GM19395 (cell line): ENCODE results near the gene MCF2L.

Source experiments
- ATAC-seq: cut with Tn5 transposase; IDR thresholded peaks from one replicate; pipeline ENCODE4 v1.9.1; 2021; ENCODE audit warnings: mild to moderate bottlenecking, moderate library complexity; ENCODE audit not compliant: unreplicated experiment

MCF2L gene

GRCh38 chr13:113014752-113015745, 46.0 kb downstream of the MCF2L start:
- no peak for ATAC-seq

- ATAC-seq = no peak
Observed at GRCh38 chr13:113015826-113016525, 47.0 kb downstream of the MCF2L start.

DNA sequence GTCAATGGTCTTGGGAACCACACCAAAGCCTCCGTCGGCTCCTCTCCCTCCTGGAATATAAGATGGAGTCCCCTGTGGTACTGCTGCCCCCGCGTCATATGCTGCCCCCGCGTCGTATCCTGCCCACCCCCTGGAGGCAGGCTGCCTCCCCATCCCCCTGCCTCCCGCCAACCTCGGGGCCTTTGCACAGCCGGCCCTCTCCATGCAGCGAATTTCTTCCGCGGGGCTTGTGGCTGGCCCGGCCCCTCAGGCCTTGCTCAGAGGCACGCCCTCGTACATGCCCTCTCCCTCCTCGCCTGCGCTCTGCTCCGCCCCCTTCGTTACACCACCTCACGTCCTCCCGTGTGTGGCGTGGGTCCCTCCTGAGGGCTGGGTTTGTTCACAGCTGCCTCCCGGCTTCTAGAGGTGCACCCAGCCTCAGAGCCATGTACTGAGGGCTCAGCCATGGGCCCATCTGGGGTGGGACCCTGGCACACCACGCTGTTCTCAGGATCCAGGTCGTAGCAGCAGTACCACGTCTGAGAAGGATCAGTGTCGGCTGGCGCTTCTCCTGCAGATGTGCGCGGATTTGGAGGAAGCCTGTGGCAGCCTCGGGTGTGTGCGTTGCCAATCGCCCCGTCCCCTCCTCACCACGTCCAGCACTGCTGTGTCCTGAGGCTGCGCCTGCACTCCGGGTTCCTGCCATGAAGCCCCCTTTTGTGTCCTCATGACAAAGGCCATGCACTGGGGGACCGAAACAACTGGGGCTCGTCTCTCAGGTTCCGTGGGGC, 47.7 kb downstream of the MCF2L start:
- ATAC-seq = no peak

DNA sequence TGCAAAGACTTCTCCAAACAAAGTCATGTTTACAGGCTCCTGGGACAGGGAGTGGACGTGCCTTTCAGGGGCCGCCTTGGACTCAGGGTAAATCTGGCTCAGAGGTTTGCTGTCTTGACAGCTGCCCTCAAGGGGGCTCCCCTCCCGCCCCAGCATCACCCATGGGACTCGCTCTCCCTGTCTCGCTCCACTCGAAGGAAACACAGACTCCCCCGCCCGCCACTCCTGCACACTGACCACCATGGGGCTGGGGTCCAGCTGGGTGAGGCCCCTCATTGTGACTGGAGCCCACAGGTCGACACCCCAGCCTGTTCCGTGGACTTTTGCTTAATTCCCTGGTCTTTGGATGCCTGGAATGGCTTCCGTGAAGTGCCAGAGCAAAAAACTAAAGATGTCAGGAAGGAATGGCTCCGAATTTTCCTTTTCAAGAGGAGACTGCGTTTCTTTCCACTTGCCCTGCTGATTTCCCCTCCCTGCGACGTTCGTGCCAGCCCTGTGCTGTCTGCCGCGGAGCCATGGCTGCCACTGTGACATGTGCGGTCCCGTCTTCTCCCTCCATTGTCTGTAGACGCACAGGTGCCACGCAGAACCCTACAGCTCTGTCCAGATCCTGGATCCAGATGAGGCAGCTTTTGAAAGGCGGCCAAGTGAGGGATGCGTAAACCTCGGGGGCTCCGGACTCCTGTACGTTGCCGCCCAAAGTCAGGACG, 48.6 kb downstream of the MCF2L start:
- no peak for ATAC-seq

DNA sequence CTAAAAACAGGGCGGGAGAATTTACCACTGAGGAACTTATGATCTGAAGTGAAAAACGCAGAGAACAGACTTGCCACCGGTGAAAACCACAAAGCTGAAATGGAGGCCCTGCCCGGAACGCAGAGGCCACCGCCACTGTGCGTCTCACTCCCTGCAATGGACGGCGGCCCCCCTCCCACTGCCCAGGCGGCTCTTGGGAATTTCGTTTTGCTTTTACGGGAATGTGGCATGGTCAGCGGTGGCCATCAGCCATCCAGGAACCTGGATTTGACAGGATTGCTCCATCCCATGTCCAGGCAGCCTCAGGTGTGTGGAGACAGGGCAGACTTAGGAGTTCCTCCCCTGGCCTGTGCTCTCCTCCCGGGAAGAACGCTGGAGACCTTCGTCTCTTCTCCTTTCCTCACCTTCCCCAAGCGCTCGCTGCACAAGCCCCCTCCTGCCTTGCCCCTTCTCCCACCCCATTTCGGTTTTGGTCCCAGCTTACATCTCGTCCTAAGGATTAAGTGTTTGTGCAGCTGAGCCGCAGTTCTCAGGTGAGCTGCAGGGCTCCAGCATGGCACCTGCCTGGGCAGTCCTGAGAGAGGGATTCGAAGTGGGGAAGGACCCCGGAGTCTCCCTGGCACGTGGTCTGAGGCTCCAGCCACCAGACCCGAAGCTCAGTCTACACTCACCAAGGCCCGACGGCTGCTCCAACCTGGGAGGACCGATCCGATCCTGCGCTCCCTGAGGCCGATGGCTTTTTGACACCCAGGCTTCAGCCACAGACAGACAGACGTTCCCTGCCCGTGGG, 49.9 kb downstream of the MCF2L start:
- no peak for ATAC-seq

- ATAC-seq = no peak
Observed at GRCh38 chr13:113020323-113021080, 51.5 kb downstream of the MCF2L start.

- no peak for ATAC-seq
Observed at GRCh38 chr13:113021391-113021790, 52.4 kb downstream of the MCF2L start.

DNA sequence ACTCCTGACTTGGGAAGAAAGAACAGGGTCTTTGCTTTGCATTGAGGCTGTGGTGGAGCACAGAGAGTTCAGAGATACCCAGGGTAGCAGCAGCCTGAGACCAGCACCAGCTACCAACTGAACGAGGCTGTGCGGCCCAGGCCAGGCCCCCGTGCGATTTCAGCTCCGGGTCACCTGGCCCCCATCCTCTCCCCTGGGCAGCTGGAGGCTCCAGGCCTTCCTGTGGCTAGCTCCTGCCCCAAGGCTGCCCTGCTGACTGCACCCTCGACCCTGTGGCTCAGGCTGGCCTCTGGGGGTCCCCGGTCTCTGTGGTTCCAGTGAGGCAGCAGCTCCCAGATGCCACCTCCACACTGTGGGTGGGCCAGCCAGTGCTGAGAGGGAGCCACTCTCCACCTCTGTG, 52.8 kb downstream of the MCF2L start:
- no peak for ATAC-seq

DNA sequence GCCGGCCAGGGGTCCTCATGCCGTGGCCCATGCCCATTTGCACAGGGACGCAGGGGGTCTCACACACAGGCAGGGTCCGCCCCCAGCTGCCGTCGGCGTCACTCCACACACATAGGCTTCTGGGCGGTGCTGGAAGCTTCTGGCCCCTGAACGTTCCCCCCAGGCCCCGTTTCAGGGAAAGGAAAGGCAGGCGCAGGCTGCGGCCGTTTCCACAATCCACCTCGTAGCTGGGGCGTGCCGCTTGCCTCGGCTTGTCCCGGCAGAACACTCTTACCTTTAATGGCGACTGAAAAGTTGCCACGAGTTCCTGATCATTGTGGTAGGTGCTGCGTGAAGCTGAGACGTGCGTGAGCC, 53.4 kb downstream of the MCF2L start:
- no peak for ATAC-seq

- ATAC-seq = no peak
Observed at GRCh38 chr13:113022745-113023574, 53.9 kb downstream of the MCF2L start.

- no peak for ATAC-seq
Observed at GRCh38 chr13:113023694-113024430, 54.8 kb downstream of the MCF2L start.

DNA sequence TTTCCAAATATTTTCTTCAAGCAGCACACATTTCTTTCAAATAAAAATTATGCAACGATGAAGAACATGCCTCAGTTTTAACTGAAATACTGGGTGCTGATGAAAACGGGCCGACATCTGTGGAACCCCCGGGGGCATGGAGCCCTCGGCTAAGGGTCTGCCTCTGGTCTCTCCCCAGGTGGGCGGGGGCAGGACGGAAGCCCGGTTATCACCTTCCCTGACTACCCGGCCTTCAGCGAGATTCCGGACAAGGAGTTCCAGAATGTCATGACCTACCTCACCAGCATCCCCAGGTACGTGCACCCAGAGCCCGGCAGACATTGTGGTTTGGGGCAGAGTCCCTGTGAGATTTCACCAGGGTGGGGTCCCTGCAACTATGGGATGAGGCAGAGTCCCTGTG, 55.5 kb downstream of the MCF2L start:
- no peak for ATAC-seq

DNA sequence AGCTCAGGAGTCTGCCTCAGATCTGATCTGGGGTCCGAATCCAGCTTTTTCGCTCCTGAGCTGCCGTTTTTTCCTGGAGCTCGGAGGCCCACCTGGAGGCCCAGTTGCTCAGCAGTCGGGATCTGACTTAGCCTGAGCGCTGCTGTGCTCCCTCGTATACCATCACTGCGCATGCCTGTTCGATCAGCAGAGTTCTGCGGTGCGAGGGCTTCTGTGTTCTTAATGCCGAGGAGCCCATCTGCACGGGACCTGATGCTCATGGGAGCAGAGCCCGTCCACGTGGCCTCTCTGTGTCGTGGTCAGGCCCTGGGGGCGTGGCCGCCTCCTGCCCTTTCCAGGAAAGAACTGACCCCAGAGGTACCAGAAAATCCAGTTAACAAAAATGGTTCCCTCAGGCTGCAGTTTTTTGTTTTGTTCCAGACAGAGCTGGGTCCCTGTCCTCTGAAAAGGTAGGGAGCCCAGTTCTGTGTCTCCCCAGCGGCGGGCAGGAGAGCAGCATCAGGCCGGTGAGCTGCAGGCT, 57.4 kb downstream of the MCF2L start:
- ATAC-seq = no peak

DNA sequence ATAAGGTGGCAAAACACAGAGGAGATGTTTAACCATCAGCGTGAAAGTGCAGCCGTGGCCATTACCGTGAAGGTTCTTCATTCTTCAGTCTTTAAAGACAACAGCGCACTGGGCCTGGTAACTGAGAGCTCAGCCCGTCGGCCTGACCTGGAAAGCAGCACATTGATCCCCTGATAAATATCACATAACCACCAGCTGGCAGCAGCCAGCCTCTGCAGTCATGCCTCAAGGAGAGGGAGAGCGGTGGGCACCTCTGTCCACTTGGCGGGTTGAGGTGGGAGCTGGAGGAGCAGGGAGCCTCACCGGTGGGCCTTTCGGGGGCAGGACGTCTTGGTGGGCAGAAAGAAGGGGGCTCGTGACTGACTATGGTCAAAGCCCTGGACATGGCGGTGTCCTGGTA, 58.1 kb downstream of the MCF2L start:
- ATAC-seq = no peak

- no peak for ATAC-seq
Observed at GRCh38 chr13:113027566-113027965, 58.6 kb downstream of the MCF2L start.

- ATAC-seq = no peak
Observed at GRCh38 chr13:113028336-113029060, 59.5 kb downstream of the MCF2L start.

- ATAC-seq = no peak
Observed at GRCh38 chr13:113029061-113029445, 60.0 kb downstream of the MCF2L start.
